ENCODE data around the gene SHANK1. TPM values are rescaled to one million over a fixed set of nuclear protein-coding genes. Genes with fewer than 3 reads are reported as not detected.

The SHANK1 gene
- total RNA-seq, 4 donors from 2014 or later, result 0.06 TPM; not detected in 3

- Histone ChIP-seq H3K4me3 (no peak overlapping the region), H3K27me3 (peaks cover 17 to 97% (median 29%) of the 10 kb centered on the region in 4 donors), H3K9me3 (no peaks in the 10 kb centered on the region), H3K27ac (no peak overlapping the region), H3K36me3 (no peaks in the 10 kb centered on the region), H3K4me1 (peaks cover 0 to 27% (median 14%) of the 10 kb centered on the region in 3 donors)
- no peak for DNase-seq
- 13 to 20% methylated on average over 5 of the region's 5 CpGs for WGBS, 2 donors
- TF ChIP-seq POLR2A (IDR thresholded peaks at IDR 0.05), result no peak
- intact Hi-C loops (cut with DNase I), result no loop called here
Observed at GRCh38 chr19:50670102-50670380, 49.6 kb downstream of the SHANK1 start.

DNA sequence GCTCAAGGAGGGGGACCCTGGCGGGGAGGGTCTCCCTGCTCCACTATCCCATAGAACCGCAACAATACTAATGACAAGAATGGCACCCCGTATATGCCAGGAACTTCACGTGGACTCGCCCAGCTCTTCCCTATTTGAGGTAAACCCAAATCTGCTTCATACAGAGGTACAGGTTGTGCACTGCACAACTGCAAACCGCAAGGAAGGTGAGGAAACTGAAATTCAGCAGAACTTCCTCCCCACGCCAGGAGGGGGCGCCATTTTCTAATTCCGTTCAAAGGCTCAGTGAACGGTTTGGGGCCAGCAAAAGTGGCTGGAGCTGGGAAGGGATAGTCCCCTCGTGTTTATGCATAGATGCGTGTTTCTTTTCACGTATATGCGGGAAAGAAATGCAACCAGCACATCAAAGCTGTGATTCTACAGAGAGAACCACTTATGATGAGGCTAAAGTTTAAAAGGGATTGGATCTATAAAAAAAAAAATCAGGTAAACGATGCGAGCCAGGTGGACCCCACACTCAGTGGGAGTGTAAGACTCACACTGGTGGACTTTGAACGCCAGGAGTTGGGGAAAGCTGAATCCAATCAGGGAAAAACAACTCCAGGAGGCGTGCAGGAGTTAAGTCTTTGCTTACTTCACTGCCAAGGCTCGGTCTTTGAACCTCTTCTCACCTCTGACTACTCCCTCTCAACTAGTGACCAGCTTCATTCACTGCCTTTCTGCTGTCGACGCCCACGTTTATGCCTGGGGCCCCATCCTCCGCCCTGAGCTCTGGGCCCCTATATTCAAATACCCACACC lies 50.1 kb downstream of the SHANK1 start:
- no peak for DNase-seq
- 35 to 37% methylated on average over 21 to 22 of the region's 23 CpGs for WGBS, 2 donors
- intact Hi-C loops (cut with DNase I), result no loop called here
- Histone ChIP-seq H3K4me3 (no peak overlapping the region), H3K27ac (no peak overlapping the region), H3K9me3 (no peaks in the 10 kb centered on the region), H3K36me3 (no peaks in the 10 kb centered on the region), H3K4me1 (peaks cover 0 to 27% (median 14%) of the 10 kb centered on the region in 3 donors), H3K27me3 (peaks cover 17 to 99% (median 29%) of the 10 kb centered on the region in 4 donors)
- TF ChIP-seq CTCF (IDR thresholded peaks at IDR 0.05) (peak; percentile 50 to 71 (median 61)), POLR2A (IDR thresholded peaks at IDR 0.05) (no peak)

DNA sequence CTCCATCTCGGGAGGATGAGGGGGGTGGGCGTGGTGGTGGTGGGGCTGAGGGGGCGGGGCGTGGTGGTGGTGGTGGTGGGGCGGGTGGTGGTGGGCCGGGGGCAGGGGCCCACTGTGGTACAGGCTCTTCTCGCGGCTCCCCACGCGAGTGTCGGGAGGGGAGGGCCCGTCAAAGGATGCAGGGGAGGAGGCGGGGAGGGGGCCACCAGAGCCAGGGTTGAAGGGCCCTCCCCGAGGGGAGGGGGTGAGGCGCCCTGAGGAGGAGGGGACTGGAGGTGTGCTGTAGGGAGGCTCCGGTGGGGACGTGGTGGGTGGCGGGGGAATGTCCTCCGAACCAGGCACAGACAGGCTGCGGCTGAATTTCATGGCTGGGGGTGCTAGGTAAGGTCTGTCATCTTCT lies 50.7 kb downstream of the SHANK1 start:
- TF ChIP-seq CTCF (IDR thresholded peaks at IDR 0.05) (no peak), POLR2A (IDR thresholded peaks at IDR 0.05) (no peak)
- DNase-seq, result no peak
- peaks cover 17 to 98% (median 29%) of the 10 kb centered on the region in 4 donors for H3K27me3 ChIP-seq
- WGBS, 2 donors, result 44 to 58% methylated on average over 2 to 6 of the region's 20 CpGs
- H3K4me3 ChIP-seq, result no peak overlapping the region
- no peaks in the 10 kb centered on the region for H3K36me3 ChIP-seq
- intact Hi-C loops (cut with DNase I), result no loop called here
- H3K9me3 ChIP-seq, result no peaks in the 10 kb centered on the region
- H3K27ac ChIP-seq, result no peak overlapping the region
- peaks cover 0 to 27% (median 14%) of the 10 kb centered on the region in 3 donors for H3K4me1 ChIP-seq

GRCh38 chr19:50668416-50668815 lies 51.2 kb downstream of the SHANK1 start:
- DNase-seq, result no peak
- no CpG with 5 or more reads among the region's 49 CpGs for WGBS, 2 donors
- H3K27ac ChIP-seq, result no peak overlapping the region
- H3K9me3 ChIP-seq, result no peaks in the 10 kb centered on the region
- H3K4me1 ChIP-seq, result peaks cover 0 to 27% (median 14%) of the 10 kb centered on the region in 3 donors
- no peaks in the 10 kb centered on the region for H3K36me3 ChIP-seq
- H3K4me3 ChIP-seq, result no peak overlapping the region
- peaks cover 17 to 95% (median 29%) of the 10 kb centered on the region in 4 donors for H3K27me3 ChIP-seq
- intact Hi-C loops (cut with DNase I), result no loop called here
- no peak for TF ChIP-seq CTCF (IDR thresholded peaks at IDR 0.05)
- TF ChIP-seq POLR2A (IDR thresholded peaks at IDR 0.05), result no peak

GRCh38 chr19:50667759-50668231 lies 51.8 kb downstream of the SHANK1 start:
- H3K4me3 ChIP-seq, result peak overlapping the region in 1 of 4 donors; percentile 6
- intact Hi-C loops (cut with DNase I), result no loop called here

More at GRCh38 chr19:50667759-50668231, 51.8 kb downstream of the SHANK1 start:
- Histone ChIP-seq H3K27ac (no peak overlapping the region), H3K27me3 (peaks cover 17 to 95% (median 29%) of the 10 kb centered on the region in 4 donors), H3K36me3 (no peaks in the 10 kb centered on the region), H3K4me1 (peaks cover 0 to 27% (median 14%) of the 10 kb centered on the region in 3 donors), H3K9me3 (no peaks in the 10 kb centered on the region)
- TF ChIP-seq CTCF (IDR thresholded peaks at IDR 0.05) (no peak), POLR2A (IDR thresholded peaks at IDR 0.05) (no peak)
- 0% methylated on average over 4 of the region's 58 CpGs; no CpG with 5 or more reads in 1 of the 2 donors for WGBS, 2 donors
- no peak for DNase-seq
